Cardiac fibroblast (primary cell): Measurements from ENCODE around the gene TRPC4.

Experiments
- DNase-seq, 2 donors: peaks; one replicate each; pipeline versions ENCODE4 v3.0.0 to v3.0.0-alpha.2; 2010; ENCODE audit warnings: low read depth in 2 of 2
- H3K4me3 ChIP-seq, 2 donors: replicated peaks in 1 of 2; 1 replicate in 1 of 2; 2 replicates in 1 of 2; pipeline ENCODE4 v1.5.1; 2011; ENCODE audit warnings: low read depth in 2 of 2, low read length in 2 of 2, mild to moderate bottlenecking in 2 of 2, moderate library complexity in 1 of 2
- TF ChIP-seq, protein P1 (sequence below): IDR thresholded peaks from one replicate; pipeline ENCODE4 v1.5.1; 2011; ENCODE audit warnings: low read depth, mild to moderate bottlenecking, low read length, inconsistent platforms

Gene TRPC4

DNA sequence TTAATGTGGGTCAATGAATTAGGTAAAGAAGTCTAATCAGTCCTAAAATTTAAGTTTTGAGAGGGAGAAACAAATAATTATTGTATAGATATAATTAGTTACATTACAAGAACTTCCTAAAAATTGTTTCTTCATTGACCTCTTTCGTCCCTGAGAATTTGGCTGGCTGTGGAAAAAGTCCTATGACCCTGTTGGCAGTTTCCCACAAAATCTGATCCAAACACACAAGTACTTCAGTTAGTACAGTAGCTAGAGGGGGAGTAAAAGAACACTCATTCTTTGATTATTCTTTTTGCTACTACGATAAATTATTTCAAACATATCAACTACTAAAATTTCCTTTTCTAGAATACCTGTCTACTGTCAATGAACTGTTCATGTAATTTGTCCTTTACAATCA is 282.3 kb downstream of the TRPC4 start:
- no peak overlapping the region for H3K4me3 ChIP-seq
- peak in 1 of 2 donors; percentile 72 for DNase-seq
- TF ChIP-seq, protein P1, sequence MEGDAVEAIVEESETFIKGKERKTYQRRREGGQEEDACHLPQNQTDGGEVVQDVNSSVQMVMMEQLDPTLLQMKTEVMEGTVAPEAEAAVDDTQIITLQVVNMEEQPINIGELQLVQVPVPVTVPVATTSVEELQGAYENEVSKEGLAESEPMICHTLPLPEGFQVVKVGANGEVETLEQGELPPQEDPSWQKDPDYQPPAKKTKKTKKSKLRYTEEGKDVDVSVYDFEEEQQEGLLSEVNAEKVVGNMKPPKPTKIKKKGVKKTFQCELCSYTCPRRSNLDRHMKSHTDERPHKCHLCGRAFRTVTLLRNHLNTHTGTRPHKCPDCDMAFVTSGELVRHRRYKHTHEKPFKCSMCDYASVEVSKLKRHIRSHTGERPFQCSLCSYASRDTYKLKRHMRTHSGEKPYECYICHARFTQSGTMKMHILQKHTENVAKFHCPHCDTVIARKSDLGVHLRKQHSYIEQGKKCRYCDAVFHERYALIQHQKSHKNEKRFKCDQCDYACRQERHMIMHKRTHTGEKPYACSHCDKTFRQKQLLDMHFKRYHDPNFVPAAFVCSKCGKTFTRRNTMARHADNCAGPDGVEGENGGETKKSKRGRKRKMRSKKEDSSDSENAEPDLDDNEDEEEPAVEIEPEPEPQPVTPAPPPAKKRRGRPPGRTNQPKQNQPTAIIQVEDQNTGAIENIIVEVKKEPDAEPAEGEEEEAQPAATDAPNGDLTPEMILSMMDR: no peak
